Measurements from ENCODE around the gene PTPN11.
"Not testable (repeated sequence)": the region's sequence is repeated elsewhere in the genome, so short reads cannot be mapped to it uniquely, and the experiment has no call there.

PTPN11 gene

GRCh38 chr12:112433551-112433950 lies 14.8 kb downstream of the PTPN11 start:
- no peak for DNase-seq
- in situ Hi-C loops (cut with HindIII; ENCODE audit: low pct_ligation_motif_present, low pct_unique_long_range_greater_than_20kb, low sequenced_read_pairs), result no loop called here

DNA sequence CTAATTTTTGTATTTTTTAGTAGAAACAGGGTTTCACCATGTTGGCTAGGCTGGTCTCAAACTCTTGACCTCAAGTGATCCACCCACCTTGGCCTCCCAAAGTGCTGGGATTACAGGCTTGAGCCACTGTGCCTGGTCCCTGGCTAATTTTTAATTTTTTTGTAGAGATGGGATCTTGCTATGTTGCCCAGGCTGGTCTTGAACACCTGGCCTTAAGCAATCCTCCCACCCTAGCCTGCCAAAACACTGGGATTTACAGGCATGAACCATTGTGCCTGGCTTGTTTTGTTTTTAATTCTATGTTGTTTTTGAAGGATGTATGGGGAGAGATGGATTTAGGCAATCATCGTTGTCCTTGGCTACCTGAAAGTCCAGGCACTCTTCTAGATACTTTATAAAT lies 19.9 kb downstream of the PTPN11 start:
- DNase-seq; in situ Hi-C loops (cut with HindIII; ENCODE audit: low pct_ligation_motif_present, low pct_unique_long_range_greater_than_20kb, low sequenced_read_pairs): not testable (repeated sequence)

GRCh38 chr12:112439769-112440168 lies 21.0 kb downstream of the PTPN11 start:
- in situ Hi-C loops (cut with HindIII; ENCODE audit: low pct_ligation_motif_present, low pct_unique_long_range_greater_than_20kb, low sequenced_read_pairs), result no loop called here
- DNase-seq, result no peak

GRCh38 chr12:112440653-112441052 lies 21.9 kb downstream of the PTPN11 start:
- DNase-seq; in situ Hi-C loops (cut with HindIII; ENCODE audit: low pct_ligation_motif_present, low pct_unique_long_range_greater_than_20kb, low sequenced_read_pairs): not testable (repeated sequence)

- in situ Hi-C loops (cut with HindIII; ENCODE audit: low pct_ligation_motif_present, low pct_unique_long_range_greater_than_20kb, low sequenced_read_pairs), result no loop called here
- DNase-seq, result no peak
Observed at GRCh38 chr12:112443916-112444315, 25.2 kb downstream of the PTPN11 start.

- in situ Hi-C loops (cut with HindIII; ENCODE audit: low pct_ligation_motif_present, low pct_unique_long_range_greater_than_20kb, low sequenced_read_pairs), result no loop called here
- DNase-seq, result no peak
Observed at GRCh38 chr12:112446008-112446725, 27.4 kb downstream of the PTPN11 start.

GRCh38 chr12:112447106-112447505 lies 28.4 kb downstream of the PTPN11 start:
- no peak for DNase-seq
- in situ Hi-C loops (cut with HindIII; ENCODE audit: low pct_ligation_motif_present, low pct_unique_long_range_greater_than_20kb, low sequenced_read_pairs), result no loop called here

- in situ Hi-C loops (cut with HindIII; ENCODE audit: low pct_ligation_motif_present, low pct_unique_long_range_greater_than_20kb, low sequenced_read_pairs); DNase-seq: not testable (repeated sequence)
Observed at GRCh38 chr12:112448165-112448564, 29.4 kb downstream of the PTPN11 start.

DNA sequence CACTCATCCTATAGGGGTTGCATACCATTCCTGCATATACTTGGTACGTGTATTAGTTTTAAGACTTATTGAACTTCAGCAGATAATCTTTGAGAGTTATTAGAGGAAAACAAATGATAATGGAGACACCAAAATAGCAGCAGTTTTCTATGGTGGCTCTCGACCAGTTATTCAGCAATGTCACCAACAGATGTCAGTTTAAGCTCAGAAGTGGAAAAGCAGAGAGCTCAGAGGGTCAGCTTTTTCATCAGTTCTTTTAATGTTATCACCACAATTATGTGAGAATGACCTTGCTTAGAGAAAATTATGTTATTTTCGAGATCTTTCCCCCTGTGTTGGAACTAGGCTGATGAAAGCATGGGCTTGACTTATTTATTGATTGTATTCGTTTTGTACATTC lies 32.0 kb downstream of the PTPN11 start:
- no peak for DNase-seq
- in situ Hi-C loops (cut with HindIII; ENCODE audit: low pct_ligation_motif_present, low pct_unique_long_range_greater_than_20kb, low sequenced_read_pairs), result no loop called here

GRCh38 chr12:112456029-112456428 lies 37.3 kb downstream of the PTPN11 start:
- in situ Hi-C loops (cut with HindIII; ENCODE audit: low pct_ligation_motif_present, low pct_unique_long_range_greater_than_20kb, low sequenced_read_pairs), result no loop called here
- no peak for DNase-seq

GRCh38 chr12:112457142-112457541 lies 38.4 kb downstream of the PTPN11 start:
- in situ Hi-C loops (cut with HindIII; ENCODE audit: low pct_ligation_motif_present, low pct_unique_long_range_greater_than_20kb, low sequenced_read_pairs), result not testable (repeated sequence)

DNA sequence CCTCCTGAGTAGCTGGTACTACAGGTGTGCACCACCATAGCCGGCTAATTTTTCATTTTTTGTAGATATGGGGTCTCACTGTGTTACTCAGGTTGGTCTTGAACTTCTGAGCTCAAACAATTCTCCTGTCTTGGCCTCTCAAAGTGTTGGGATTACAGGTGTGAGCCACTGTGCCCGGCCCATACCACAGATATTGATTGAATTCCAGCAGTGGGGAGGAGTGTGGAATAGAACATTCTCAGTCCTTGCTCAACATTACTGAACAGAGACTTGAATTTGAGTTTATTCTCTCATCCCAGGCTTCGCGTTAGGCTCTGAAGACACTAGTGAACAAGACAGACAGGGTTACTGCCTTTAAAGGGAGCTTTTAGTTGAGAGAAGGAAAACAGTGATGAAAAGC lies 39.6 kb downstream of the PTPN11 start:
- in situ Hi-C loops (cut with HindIII; ENCODE audit: low pct_ligation_motif_present, low pct_unique_long_range_greater_than_20kb, low sequenced_read_pairs), result no loop called here
- DNase-seq, result no peak

More at GRCh38 chr12:112457142-112457541, 38.4 kb downstream of the PTPN11 start:
- not testable (repeated sequence) for DNase-seq

- DNase-seq, result no peak
- in situ Hi-C loops (cut with HindIII; ENCODE audit: low pct_ligation_motif_present, low pct_unique_long_range_greater_than_20kb, low sequenced_read_pairs), result no loop called here
Observed at GRCh38 chr12:112458751-112459150, 40.0 kb downstream of the PTPN11 start.

- DNase-seq, result no peak
- in situ Hi-C loops (cut with HindIII; ENCODE audit: low pct_ligation_motif_present, low pct_unique_long_range_greater_than_20kb, low sequenced_read_pairs), result no loop called here
Observed at GRCh38 chr12:112463478-112463877, 44.7 kb downstream of the PTPN11 start.

DNA sequence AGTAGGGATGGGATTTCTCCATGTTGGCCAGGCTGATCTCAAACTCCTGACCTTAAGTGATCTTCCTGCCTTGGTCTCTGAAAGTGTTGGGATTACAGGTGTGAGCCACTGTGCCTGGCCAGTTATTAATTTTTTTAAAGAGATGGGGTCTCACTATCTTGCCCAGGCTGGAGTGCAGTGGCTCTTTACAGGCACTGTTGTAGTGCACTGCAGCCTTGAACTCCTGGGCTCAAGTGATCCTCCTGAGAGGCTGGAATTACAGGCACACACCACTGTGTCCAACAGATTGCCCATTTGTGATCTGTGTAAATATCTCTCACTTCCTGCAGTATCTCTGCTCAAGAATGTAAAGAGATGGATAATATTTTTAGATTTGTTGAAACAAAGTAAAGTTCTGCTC lies 45.9 kb downstream of the PTPN11 start:
- no peak for DNase-seq
- in situ Hi-C loops (cut with HindIII; ENCODE audit: low pct_ligation_motif_present, low pct_unique_long_range_greater_than_20kb, low sequenced_read_pairs), result no loop called here

DNA sequence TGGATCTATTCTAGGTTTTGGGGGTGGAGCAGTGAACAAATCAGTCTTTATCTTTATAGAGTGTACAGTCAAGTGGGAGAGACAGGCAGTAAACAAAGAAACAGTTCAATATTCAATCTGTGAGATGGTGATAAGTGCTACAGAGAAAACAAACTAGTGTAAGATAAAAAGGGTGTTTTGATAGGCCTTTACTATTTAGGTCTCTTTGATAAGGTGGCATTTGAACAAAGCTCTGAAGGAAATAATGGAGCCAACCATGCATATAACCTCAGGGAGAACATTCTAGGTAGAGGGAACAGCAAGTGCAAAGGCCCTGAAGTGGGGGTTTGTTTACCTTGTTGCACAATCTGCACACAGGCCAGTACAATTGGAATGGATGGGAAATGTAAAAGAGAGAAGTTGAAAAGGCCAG lies 47.3 kb downstream of the PTPN11 start:
- DNase-seq, result no peak
- in situ Hi-C loops (cut with HindIII; ENCODE audit: low pct_ligation_motif_present, low pct_unique_long_range_greater_than_20kb, low sequenced_read_pairs), result no loop called here

DNA sequence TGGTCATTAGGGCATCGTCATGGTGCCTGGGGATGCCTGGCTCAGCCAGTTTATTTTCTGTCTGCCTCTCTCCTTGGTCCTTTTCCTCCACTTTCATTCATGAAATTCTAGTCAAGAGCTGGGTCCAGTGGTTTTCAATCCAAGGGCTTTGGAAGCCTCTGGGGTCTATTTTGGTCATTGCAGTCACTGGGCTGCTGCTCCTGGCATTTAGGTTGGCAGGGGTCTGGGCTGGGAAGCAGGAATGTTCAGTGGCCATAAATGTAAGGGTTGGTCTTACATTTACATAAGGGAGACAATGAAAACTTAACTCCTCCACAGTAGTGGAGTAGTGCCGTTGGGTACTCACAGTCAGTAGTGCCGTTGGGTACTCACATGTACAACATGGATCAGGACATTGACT lies 48.1 kb downstream of the PTPN11 start:
- in situ Hi-C loops (cut with HindIII; ENCODE audit: low pct_ligation_motif_present, low pct_unique_long_range_greater_than_20kb, low sequenced_read_pairs), result no loop called here
- DNase-seq, result no peak

- no peak for DNase-seq
- in situ Hi-C loops (cut with HindIII; ENCODE audit: low pct_ligation_motif_present, low pct_unique_long_range_greater_than_20kb, low sequenced_read_pairs), result no loop called here
Observed at GRCh38 chr12:112468046-112468445, 49.3 kb downstream of the PTPN11 start.

GRCh38 chr12:112473056-112473455 lies 54.3 kb downstream of the PTPN11 start:
- in situ Hi-C loops (cut with HindIII; ENCODE audit: low pct_ligation_motif_present, low pct_unique_long_range_greater_than_20kb, low sequenced_read_pairs), result no loop called here
- DNase-seq, result peak; percentile 21

DNA sequence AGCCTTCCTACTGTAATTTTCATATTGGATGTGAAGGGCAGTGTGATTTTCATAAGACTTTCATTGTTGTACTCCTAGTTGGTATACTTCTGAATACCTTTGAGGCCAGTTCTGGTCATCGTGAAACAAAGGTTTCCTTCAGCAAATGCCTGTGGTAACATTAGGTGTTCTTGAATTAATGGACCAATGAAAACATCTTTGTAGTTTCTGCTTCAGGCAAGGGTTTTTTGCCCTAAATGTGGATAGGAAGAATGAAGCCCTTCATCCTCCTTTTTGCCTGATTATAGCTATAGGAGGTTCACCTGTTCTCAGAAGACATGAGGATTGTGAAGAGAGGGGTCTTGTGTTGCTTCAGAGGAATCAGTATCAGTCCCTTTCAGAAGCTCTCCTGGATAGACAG lies 60.7 kb downstream of the PTPN11 start:
- in situ Hi-C loops (cut with HindIII; ENCODE audit: low pct_ligation_motif_present, low pct_unique_long_range_greater_than_20kb, low sequenced_read_pairs), result no loop called here

GRCh38 chr12:112480931-112481330 lies 62.2 kb downstream of the PTPN11 start:
- DNase-seq, result no peak
- in situ Hi-C loops (cut with HindIII; ENCODE audit: low pct_ligation_motif_present, low pct_unique_long_range_greater_than_20kb, low sequenced_read_pairs), result no loop called here

More for the DNA sequence above, 60.7 kb downstream of the PTPN11 start:
- no peak for DNase-seq
